CD4-positive, alpha-beta T cell treated with Interleukin-6 at 100 ng/mL for 8 hours (primary cell): Measurements from ENCODE around the gene ZNF629.
"Not testable (repeated sequence)": the region's sequence is repeated elsewhere in the genome, so short reads cannot be mapped to it uniquely, and the experiment has no call there.

ENCODE experiments used
- DNase-seq: peaks from one replicate; pipeline ENCODE4 v3.0.0-alpha.2; 2020; ENCODE audit warnings: mixed read lengths, low spot score

Gene ZNF629

DNA sequence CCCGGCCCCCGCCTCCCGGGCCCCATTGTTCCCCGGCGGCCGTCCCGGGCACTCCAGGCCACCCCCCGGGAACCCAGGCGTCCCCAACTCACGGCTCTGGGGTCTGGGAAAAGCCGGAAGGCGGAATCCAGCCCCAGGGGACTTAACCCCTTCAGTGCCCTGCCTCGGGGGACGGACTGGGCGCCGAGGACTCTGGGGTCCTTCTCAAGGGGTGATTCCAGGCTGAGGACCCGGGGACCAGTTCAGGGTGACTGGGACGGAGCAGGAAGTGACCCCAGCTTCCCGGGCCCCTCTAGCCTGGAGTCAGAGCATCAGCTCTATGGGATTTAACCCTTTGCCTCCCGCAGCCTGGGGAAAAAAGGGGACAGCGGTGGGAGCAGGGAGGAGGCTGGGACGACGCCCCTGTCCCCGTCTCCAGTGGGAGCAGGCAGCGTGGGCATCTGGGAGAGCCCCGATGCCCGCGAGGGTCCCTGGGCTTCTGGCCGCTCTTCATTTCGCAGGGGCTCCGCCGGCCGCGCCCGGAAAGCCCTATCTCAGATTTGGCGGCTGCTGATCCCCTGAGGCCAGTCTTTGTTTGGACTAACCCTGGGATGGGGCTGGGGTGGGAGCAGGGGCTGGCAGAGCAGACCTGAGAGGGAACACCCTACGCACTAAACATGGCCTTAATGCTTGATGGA, at the start of gene ZNF629:
TSS of gene ZNF629 (minus strand) at position 270 of the 677 bp plus-strand sequence. CDS start 2,723 bp downstream, outside the sequence.
- no peak for DNase-seq

DNA sequence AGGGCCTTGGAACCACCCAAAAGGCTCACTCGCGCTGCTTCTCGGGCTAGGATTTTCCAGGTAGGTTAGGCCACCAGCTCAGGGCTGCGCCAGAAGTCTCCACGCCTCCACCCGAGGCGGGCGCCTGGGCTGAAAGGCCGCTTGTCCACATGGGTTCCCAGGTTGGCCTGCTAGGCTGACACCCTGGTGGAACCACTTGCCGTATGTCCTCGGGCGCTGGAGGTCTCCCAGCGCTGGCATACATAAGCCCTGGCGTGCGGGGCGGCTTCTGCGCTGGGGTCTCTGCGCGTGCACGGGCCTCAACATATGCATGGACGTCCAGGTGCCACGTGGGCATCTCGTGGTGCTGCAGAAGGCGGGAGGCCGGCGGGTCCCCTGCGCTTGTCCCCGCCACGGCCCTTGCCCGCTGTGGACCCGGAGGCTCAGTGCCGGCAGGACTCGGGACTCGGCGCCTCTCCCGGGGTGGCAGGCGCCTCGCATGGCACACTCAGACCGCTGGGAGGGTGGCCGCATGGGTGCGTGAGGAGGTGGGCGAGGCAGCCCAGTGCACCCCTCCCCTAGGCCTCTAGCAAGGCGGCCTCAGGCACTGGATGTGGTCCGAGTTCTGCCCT, 47.2 kb upstream of the ZNF629 start:
- no peak for DNase-seq

DNA sequence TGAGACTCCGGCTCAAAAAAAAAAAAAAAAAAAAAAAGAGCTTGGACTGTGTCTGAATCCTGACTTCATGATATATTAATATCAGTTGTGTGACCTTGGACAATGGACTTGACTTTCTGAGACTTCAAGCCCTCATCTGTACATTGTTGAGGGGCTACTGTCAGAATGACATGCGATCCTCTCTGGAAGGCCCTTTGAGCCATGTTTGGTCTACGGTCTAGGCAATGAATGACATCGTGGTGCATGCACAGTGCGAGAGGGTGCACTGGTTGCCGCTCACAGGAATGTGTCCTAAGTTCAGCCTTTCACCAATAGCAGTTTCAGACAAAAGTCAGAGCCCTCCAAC, 43.0 kb upstream of the ZNF629 start:
- DNase-seq: no peak

DNA sequence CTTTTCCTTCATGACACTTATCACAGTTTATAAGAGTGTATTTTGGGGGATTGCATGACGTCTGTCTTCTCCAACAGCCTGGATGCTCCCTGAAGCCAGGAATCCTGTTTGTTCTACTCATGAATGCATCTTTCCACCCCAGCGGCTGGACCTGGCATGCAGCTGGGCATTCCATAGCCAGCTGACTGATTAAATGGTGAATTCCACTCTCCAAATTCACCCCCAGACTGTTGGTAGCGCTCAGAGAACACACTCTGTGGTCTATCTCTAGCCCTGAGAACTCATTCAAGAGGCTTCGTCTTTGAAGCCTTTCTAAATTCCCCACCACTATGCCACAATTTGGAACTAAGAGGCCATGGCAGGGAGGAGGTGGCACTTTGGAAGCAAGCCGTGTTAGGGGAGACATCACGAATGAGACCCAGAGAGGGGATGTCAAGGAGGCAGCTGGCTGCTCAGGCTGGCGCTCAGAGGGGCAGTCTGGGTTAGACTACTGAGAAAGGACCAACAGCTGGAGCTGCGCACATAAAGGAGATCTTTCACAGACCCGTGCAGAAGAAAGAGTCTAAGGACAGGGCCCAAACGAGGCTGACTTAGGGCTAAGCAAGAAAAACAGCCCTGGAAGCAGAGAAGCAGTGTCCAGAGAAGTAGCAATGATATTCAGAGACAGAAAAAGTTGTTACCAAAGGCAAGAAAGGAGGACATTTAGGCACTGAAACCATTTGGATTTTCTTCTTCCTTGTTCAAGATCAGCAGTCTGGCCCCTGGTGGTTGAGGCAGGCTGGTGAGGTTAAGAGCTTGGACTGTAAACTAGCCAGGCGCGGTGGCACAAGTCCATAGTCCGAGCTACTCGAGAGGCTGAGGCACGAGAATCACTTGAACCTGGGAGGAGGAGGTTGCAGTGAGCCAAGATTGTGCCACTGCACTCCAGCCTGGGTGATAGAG, 42.4 kb upstream of the ZNF629 start:
- no peak for DNase-seq

DNA sequence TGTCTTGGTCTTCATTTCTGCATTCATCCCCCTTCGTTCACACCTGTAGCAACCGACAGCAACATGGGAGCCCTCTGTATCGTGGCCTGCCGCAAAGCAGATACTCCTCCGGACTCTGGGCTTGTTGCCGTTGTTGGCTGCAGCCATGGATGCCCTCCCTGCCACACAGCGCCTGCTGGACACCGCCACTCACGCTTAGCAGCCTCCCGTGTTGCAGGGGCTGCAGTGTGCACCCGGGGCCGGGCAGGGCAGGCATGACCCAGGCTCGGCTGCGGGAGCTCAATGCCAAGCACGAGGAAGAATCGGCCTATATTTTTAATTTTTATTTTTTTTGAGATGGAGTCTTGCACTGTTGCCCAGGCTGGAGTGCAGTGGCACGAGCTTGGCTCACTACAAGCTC, 34.9 kb upstream of the ZNF629 start:
- DNase-seq: no peak

DNA sequence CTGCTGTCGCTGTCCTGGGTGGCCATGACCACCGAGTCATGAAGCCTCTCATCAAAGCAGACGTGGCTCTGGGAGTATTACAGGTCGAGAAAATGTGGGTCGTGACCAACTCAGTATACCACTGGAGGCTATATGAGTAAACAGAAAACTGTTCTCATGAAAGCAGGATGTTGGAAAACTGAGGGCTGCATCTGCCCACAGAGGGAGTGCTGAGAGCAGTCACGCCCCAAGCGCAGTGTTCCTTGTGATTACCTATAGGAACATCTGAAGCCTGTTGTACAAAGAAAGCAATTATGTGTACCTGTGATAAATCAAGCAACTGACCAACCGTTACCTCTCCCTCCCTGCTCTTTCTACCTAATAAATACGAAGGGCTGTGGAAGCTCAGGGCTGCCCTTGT, 34.4 kb upstream of the ZNF629 start:
- DNase-seq: not testable (repeated sequence)

DNA sequence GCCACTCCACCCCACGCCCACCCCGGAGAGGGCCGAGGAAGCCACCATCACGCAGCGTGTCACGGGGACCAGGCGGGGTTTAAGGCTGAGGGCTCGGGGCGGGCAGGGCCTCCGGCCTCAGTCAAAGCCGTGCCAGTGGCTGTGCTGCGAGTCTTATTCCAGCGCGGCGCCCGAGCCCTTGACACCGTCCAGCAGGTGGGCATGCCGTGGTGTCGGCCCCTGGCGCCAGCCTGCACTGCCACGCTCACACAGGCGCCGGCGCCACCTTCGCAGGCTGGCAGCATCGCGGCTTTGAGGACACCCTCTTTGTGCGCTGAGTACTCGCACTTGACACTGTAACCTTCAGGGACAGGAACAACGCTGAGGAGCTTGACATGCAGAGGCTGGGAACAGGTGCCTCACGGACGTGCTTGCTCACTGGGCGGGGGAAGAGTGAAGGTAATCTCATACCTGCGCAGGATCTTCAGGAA, 34.0 kb upstream of the ZNF629 start:
- DNase-seq: no peak

DNA sequence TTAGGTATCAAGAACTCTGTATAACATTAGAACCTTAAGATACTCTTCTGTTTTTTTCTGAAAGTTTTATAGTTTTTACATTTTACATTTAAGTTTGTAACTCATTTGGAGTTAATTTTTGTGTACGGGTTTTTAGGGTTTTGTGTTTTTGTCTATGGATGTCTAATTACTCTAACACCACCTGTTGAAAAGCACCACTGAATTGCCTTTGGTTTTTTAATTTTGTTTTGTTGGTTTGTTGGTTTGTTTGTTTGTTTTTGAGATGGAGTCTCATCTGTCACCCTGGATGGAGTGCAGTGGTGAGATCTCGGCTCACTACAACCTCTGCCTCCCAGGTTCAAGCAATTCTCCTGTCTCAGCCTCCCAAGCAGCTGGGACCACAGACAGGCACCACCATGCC, 29.8 kb upstream of the ZNF629 start:
- DNase-seq: no peak

DNA sequence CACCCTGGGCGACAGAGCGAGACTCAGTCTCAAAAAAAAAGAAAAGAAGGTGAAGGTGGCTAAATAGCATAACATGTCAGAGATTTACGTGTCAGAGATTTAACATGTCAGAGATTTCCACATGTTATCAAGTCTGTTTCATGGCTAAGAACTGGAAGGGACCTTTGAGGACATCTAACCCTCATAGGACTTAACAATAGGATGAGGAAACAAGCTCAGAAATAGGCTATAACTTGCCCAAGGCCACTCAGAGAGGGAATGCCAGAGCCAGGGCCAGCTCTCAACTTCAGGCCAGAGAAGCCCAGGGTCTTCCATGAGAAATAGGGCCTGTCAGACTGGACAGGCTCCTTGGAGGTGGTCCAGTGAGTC, 26.8 kb upstream of the ZNF629 start:
- DNase-seq: no peak

DNA sequence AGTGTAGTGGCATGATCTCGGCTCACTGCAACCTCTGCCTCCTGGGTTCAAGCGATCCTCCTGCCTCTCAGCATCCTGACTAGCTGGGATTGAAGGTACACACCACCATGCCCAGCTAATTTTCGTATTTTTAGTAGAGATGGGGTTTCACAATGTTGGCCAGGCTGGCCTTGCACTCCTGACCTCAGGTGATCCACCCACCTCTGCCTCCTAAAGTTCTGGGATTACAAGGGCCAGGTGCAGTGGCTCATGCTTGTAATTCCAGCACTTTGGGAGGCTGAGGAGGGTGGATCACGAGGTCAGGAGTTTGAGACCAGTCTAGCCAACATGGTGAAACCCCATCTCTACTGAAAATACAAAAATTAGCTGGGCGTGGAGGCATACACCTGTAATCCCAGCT, 22.7 kb upstream of the ZNF629 start:
- DNase-seq: not testable (repeated sequence)

DNA sequence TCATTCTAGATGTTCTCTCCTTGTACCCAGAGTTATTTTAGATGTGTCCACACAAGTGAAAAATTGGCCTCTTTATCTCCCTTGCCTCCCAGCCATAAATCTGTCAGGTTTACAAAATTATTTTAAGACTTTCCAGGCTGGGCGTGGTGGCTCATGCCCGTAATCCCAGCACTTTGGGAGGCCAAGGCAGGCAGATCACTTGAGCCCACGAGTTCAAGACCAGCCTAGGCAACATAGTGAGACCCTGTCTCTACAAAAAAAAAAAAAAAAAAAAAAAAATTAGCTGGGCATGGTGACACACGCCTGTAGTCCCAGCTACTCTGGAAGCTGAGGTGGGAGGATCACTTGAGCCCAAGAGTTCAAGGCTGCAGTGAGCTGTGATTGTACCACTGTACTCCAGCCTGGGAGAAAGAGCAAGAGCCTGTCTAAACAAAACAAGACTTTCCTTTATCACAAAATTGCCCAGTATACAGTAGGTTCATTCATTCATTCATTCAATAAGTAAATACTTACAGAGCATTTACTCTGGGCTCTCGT, 22.0 kb upstream of the ZNF629 start:
- DNase-seq: not testable (repeated sequence)

DNA sequence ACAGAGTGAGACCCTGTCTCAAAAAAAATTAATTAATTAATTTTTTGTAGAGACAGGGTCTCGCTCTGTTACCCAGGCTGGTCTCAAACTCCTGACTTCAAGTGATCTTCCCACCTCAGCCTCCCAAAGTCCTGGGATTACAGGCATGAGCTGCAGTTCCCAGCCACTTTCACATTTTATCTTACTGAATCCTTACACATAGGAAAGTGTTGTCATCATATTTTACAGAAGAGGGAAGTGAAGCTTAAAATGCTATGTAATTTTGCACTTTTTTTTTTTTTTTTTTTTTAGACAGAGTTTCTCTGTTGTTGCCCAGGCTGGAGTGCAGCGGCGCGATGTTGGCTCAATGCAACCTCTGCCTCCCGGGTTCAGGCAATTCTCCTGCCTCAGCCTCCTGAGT, 21.1 kb upstream of the ZNF629 start:
- DNase-seq: no peak

DNA sequence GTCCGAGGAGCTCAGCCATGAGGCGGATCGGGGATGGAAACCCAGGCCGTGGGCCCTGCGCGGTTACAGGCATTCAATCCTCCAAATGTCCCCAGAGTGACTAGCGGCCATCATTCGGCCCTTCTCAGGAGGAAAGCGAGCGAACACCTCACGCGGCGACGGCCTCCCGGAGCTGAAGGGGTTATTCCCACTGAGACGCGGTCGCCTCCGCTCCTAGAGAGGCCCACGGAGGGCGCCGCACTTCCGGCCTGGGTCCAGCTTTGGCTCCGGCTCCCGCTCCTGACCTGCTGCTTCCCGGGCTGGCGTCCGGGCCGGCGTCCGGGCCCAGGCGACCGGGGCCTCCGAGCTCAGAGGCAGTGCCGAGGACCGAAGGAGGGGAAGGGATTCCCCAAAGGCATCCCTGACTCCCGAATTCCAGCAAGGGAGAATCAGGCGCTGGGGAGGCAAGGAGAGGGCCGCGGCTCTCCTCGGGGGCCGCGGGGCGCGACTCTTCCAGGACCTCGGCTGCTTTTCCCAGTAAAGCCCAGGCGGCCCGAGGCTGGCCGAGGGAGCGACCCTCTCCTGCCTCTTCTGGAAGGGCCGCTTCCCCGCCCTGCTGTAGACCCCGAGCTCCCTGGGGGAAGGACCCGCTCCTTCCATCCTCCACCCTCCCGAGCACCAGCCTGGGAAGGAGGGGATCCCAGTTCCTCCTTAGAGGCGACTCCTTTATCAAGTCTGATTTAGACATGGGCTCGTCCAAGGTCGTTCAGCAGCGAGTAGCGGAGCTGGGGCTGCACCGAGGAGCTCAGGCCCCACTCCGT, 18.6 kb upstream of the ZNF629 start:
- peak; percentile 55 for DNase-seq

DNA sequence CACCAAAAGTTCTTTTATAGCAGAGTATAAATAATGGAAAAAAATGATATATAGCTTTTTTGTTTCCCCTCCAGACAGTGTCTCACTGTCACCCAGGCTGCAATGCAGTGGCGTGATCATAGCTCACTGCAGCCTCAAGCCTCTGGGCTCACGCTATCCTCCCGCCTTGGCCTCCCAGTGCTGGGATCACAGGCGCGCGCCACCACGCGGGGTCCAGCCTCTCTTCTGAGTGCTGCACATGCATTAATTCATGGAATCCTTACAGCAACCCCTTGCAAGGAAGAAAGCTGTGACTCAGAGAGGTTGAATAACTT, 18.0 kb upstream of the ZNF629 start:
- no peak for DNase-seq

DNA sequence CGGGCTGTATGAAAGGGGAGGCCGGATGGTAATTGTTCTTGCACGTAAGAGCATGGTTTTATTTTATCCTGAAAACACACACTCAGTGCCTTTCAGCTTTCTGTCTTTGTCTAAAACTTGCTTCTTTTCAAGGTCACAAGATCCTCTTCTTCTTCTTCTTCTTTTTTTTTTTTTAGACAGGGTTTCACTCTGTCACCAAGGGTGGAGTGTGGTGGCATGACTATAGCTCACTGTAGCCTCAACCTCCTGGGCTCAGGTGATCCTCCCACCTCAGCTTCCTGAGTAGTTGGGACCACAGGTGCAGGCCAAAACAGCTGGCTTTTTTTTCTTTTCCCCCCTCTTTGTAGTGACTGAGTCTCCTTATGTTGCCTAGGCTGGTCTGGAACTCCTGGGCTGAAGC, 15.9 kb upstream of the ZNF629 start:
- DNase-seq: no peak

DNA sequence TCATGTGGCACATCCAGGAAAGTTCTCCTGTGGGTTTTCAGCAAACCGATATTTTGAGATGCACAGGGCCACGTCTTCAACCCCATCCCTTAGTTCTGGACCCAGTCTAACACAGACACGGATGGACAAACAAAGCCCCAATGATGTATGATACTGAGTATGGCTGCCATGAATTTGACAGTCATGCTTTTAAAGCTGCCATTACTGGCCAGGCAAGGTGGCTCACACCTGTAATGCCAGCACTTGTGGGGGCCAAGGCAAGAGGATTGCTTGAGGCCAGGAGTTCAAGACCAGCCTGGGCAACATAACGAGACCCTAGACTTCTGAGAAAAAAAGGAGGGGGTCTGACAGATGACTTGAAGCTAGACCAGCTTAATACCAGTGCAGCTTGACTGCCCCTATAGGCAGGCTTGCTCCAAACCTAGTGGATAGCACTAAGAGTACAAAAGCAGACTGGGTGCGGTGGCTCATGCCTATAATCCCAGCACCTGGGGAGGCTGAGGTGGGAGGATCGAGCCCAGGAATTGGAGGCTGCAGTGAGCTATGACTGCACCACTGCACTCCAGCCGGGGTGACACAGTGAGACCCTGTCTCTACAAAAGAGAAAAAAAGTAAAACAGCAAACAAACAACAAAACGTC, 10.8 kb upstream of the ZNF629 start:
- no peak for DNase-seq

DNA sequence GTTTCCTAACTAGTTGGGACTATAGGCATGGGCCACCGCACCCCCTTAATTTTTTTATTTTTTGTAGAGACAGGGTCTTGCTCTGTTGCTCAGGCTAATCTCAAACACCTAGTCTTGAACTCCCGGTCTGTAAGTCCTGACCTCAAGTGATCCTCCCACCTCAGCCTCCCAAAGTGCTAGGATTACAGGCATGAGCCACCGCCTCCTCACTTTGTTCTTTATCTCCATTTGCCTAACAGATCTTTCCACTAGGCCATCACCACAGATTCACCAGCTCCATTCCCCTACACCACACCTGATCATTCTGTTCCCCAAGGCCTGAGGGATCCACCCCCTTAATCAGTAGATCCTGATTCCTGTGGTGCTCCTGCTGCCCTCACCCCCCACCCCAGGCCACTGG, 7.6 kb upstream of the ZNF629 start:
- DNase-seq: no peak

DNA sequence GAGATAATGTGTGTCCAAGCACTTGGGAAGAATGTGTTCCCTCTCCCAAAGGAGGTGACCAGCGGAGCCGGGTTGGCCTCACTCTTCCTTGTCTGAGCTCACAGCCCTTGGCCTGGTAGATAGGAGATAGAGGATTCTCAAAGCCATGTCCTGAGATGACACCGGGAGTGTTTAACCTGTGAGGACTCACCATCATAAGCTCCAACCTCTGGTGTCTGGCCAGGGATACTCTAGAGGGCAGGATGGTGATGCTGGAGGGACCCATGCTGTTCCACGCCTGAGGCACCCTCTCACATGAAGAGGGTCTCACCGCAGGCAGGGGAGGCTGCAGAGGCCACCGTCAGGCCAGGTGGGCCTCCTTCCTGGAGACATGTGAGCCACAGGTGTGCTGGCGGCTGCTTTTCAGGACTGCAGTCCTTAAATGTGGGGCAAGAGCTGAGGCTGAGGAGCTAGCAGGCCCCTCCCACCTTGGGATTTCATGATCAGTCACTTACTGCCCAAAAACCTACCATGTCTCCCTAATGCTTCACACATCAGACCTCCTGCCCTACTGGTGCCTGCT, 6.6 kb upstream of the ZNF629 start:
- no peak for DNase-seq

DNA sequence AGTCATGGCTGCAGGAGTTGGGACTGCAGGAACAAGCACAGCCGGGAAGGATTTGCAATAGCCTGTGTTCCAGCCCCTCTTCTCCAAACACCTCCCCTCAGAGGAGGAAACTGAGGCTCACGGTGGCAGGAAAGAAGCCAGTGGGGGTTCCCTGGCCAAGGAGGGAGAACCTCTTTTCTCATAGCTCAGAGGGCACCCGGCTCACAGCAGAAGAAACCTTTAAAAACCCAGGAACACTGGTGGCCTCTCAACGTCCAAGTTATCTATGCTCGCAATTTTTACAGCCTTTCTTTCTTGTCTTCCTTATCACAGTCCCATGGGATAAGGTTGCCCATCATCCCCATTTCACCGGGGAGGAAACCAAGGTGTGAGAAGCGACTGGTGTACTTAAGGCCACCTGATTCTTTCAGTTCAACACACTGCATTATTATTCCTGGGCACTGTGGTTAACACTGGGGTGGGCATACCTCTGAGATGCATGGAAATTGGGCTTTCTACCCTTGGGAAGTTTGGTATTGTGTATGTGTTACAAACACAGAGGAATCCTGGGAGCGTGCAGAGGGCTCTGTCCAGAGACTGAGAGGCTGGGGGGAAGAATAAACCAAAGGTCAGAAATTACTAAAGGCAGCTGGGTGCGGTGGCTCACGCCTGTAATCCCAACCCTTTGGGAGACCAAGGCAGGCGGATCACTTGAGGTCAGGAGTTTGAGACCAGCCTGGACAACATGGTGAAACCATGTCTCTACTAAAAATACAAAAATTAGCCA, 791 bp upstream of the ZNF629 start:
- no peak for DNase-seq
